Endothelial cell of umbilical vein (primary cell): ENCODE measurements around the gene NCAPG2. TPM values are rescaled to one million over a fixed set of nuclear protein-coding genes. Genes with fewer than 3 reads are reported as not detected.

Experiments
- BruUV-seq: library from RNA; stranded (reverse); fragments of 400-500 nt; replicated peaks from 2 replicates; lab custom pipeline; 2021; lab: Mats Ljungman, UMichigan
- CTCF ChIA-PET: fragments of 300-600, 350-600 bp; sonication (Branson Sonifier 250); formaldehyde crosslinking; loops from one replicate; lab custom pipeline; 2021; ENCODE audit warnings: antibody characterized with exemption, inconsistent platforms; lab: Charles Lee
- POLR2A ChIA-PET: fragments of 300-600, 350-600 bp; sonication (Branson Sonifier 250); formaldehyde crosslinking; loops from one replicate; lab custom pipeline; 2021; ENCODE audit warnings: antibody characterized with exemption, inconsistent platforms; lab: Charles Lee
- DNase-seq: peaks from one replicate; pipeline ENCODE4 v3.0.0-alpha.2; 2011; ENCODE audit warnings: low read depth, low spot score
- FAIRE-seq: peaks from 2 replicates; lab custom pipeline; 2011; peaks lifted over from hg19 to GRCh38; lab: Jason Lieb, UNC
- H2AFZ ChIP-seq: 2 replicates; pipeline ENCODE4 v1.6.0; 2012; ENCODE audit warnings: low read depth, low read length, control low read depth, inconsistent platforms
- H3K27ac ChIP-seq: 2 replicates; pipeline ENCODE4 v1.5.1; 2011; ENCODE audit warnings: low read depth, mild to moderate bottlenecking, control low read depth, low read length, moderate library complexity; ENCODE audit not compliant: insufficient read depth
- H3K27me3 ChIP-seq, 2 experiments: 2 replicates each; pipeline versions ENCODE4 v1.6.0 to v1.6.1; 2011; ENCODE audit warnings: low read length in 2 of 2, mixed read lengths in 1 of 2; ENCODE audit not compliant: control insufficient read depth in 2 of 2, insufficient read depth in 2 of 2
- H3K36me3 ChIP-seq, 2 experiments: 2 replicates in 1 of 2; 3 replicates in 1 of 2; pipeline ENCODE4 v1.5.1; 2011; ENCODE audit warnings: low read length in 2 of 2, mild to moderate bottlenecking in 1 of 2, moderate library complexity in 1 of 2; ENCODE audit not compliant: control insufficient read depth in 2 of 2, insufficient read depth in 2 of 2; ENCODE audit errors: extremely low read depth in 1 of 2
- H3K4me1 ChIP-seq: 3 replicates; pipeline ENCODE4 v1.5.1; 2011; ENCODE audit warnings: mild to moderate bottlenecking, low read length; ENCODE audit not compliant: control insufficient read depth, insufficient read depth; ENCODE audit errors: extremely low read depth
- H3K4me2 ChIP-seq: 2 replicates; pipeline ENCODE4 v1.6.1; 2011; ENCODE audit warnings: low read length, control low read depth, mixed read lengths; ENCODE audit not compliant: insufficient read depth
- H3K4me3 ChIP-seq, 3 experiments: fragments of 200-600 bp in 1 of 3; sonication (generic), shearing (Covaris generic) in 1 of 3; replicated peaks in 1 of 3; 2 replicates each; pipeline ENCODE4 v1.5.1; 2011 to 2016; ENCODE audit warnings: control low read depth in 3 of 3, low read length in 3 of 3, mild to moderate bottlenecking in 2 of 3, inconsistent platforms in 1 of 3, low read depth in 1 of 3, moderate library complexity in 1 of 3; ENCODE audit not compliant: insufficient read depth in 1 of 3
- H3K79me2 ChIP-seq: 2 replicates; pipeline ENCODE4 v1.6.0; 2012; ENCODE audit warnings: low read length, inconsistent platforms; ENCODE audit not compliant: control insufficient read depth, insufficient read depth
- H3K9ac ChIP-seq: replicated peaks from 2 replicates; pipeline ENCODE3; 2011; ENCODE audit warnings: low read length, control low read depth; ENCODE audit not compliant: insufficient read depth; ENCODE audit errors: extremely low read depth
- H3K9me1 ChIP-seq: replicated peaks from 3 replicates; pipeline ENCODE4 v1.6.0; 2011; ENCODE audit warnings: mild to moderate bottlenecking, low read length; ENCODE audit not compliant: control insufficient read depth, insufficient read depth; ENCODE audit errors: extremely low read depth
- H3K9me3 ChIP-seq: replicated peaks from 2 replicates; pipeline ENCODE4 v1.5.1; 2012; ENCODE audit warnings: low read length, inconsistent platforms; ENCODE audit not compliant: control insufficient read depth, insufficient read depth
- H4K20me1 ChIP-seq: replicated peaks from 2 replicates; pipeline ENCODE3; 2011; ENCODE audit warnings: mild to moderate bottlenecking, low read length; ENCODE audit not compliant: control insufficient read depth, insufficient read depth; ENCODE audit errors: extremely low read depth
- EZH2 ChIP-seq: IDR thresholded peaks from 2 replicates; pipeline ENCODE4 v1.6.1; 2012; ENCODE audit warnings: borderline replicate concordance, low read depth, mild to moderate bottlenecking, moderate library complexity, low read length, inconsistent platforms; ENCODE audit not compliant: severe bottlenecking
- FOS ChIP-seq: IDR thresholded peaks from 2 replicates; pipeline ENCODE4 v1.6.1; 2011; ENCODE audit warnings: mild to moderate bottlenecking, low read length, moderate library complexity, borderline replicate concordance; ENCODE audit not compliant: insufficient read depth
- GATA2 ChIP-seq: IDR thresholded peaks from 2 replicates; pipeline ENCODE4 v1.7.0; 2011; ENCODE audit warnings: low read depth, mild to moderate bottlenecking, moderate library complexity, mixed read lengths, low read length; ENCODE audit not compliant: insufficient read length, insufficient read depth
- JUN ChIP-seq: IDR thresholded peaks from 2 replicates; pipeline ENCODE4 v1.6.1; 2011; ENCODE audit warnings: borderline replicate concordance, low read depth; ENCODE audit not compliant: insufficient read length, insufficient read depth
- MYC ChIP-seq: IDR thresholded peaks from one replicate; pipeline ENCODE4 v1.6.1; 2011; ENCODE audit warnings: mild to moderate bottlenecking, low read depth, low read length
- POLR2A ChIP-seq: IDR thresholded peaks from 2 replicates; pipeline ENCODE4 v1.6.1; 2012; ENCODE audit warnings: low read depth, mild to moderate bottlenecking, control low read depth, low read length
- POLR2AphosphoS5 ChIP-seq: IDR thresholded peaks from 2 replicates; pipeline ENCODE4 v1.6.1; 2012; ENCODE audit warnings: low read depth, mild to moderate bottlenecking, control low read depth, low read length, moderate library complexity; ENCODE audit not compliant: insufficient read depth
- dilution Hi-C: fragments of 300-500 bp; cut with MboI; formaldehyde crosslinking; loops from one replicate; pipeline ENCODE4 v1.15.0; 2019; ENCODE audit warnings: low sequenced_read_pairs; ENCODE audit not compliant: extremely low pct_ligation_motif_present
- intact Hi-C: fragments of 100-400 bp; cut with micrococcal nuclease; formaldehyde crosslinking; loops from one replicate; pipeline ENCODE4 v1.10.0; 2022
- polyA plus RNA-seq, 4 experiments: library from polyadenylated mRNA; depleted of rRNA in 3 of 4; stranded (reverse) in 3 of 4; unstranded in 1 of 4; fragments of >200 nt; gene quantifications; 2 replicates each; pipeline versions ENCODE4 v1.2.1 to v1.2.3, GENCODE V29; 2011 to 2012; ENCODE audit warnings: missing spikeins in 1 of 4
- total RNA-seq: library from RNA; stranded (reverse); gene quantifications from 2 replicates; pipeline ENCODE4 v1.2.3, GENCODE V29; 2021
- TF ChIP-seq, protein P1 (sequence below), 2 donors: IDR thresholded peaks; 1 replicate in 1 of 2; 2 replicates in 1 of 2; pipeline ENCODE4 v1.5.1; 2011; ENCODE audit warnings: low read length in 2 of 2, mild to moderate bottlenecking in 2 of 2, moderate library complexity in 2 of 2, control low read depth in 1 of 2, inconsistent platforms in 1 of 2, low read depth in 1 of 2; ENCODE audit not compliant: insufficient read depth in 1 of 2; ENCODE audit errors: extremely low read depth in 1 of 2
- TF ChIP-seq, protein P2 (sequence below): IDR thresholded peaks from 2 replicates; pipeline ENCODE4 v1.6.1; 2011; ENCODE audit not compliant: insufficient read depth, insufficient read length

The NCAPG2 gene
- total and polyA plus RNA-seq, 2 donors (not counting 3 experiments of a cell fraction or from before 2014, with no cell fraction given): 19.2 to 62.3 TPM

DNA sequence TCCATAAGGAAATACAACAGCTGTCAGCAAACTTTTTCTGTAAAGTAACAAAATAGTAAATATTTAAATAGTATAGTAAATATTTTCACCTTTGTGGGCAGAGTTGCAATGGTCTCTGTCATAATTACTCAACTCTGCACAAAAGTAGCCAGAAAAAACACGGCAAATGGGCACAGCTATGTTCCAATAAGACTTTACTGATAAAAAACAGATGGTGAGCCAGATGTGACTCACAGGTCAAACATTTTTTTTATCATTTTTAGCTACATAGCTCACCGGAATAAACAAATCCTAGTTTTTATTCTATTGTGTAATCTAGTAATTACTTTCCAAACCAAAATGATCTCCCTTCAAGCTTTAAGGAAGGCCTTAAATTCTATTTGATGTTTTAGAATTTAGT is 55.3 kb downstream of the NCAPG2 start:
- H3K27me3 ChIP-seq: no peaks in the 10 kb centered on the region
- H3K36me3 ChIP-seq: peaks cover 11 to 13% of the 10 kb centered on the region in 2 experiments
- H3K79me2 ChIP-seq: peaks cover 13% of the 10 kb centered on the region
- peak; percentile 77 for DNase-seq
- H3K4me2 ChIP-seq: peak overlapping the region; percentile 63
- no peaks in the 10 kb centered on the region for H3K9me1 ChIP-seq
- no peaks in the 10 kb centered on the region for H4K20me1 ChIP-seq
- peak; percentile 94 for FAIRE-seq
- dilution Hi-C loops (no loop called here), intact Hi-C loops (loop anchor here (5.0 kb wide), 1 partner anchor 1217 kb away; no protein-coding TSS in a partner anchor)
- no peak overlapping the region for H3K4me3 ChIP-seq
- ChIA-PET CTCF (interaction anchor here (0.6 to 1.8 kb wide), 4 partner anchors 15 to 328 kb away, joined by 3 to 7 read pairs (median 3); partner anchors contain the start of gene NCAPG2), POLR2A (no interaction called here)
- H3K9ac ChIP-seq: peak overlapping the region; percentile 37
- no TSS peak for BruUV-seq
- H3K9me3 ChIP-seq: no peaks in the 10 kb centered on the region
- TF ChIP-seq, protein P1, sequence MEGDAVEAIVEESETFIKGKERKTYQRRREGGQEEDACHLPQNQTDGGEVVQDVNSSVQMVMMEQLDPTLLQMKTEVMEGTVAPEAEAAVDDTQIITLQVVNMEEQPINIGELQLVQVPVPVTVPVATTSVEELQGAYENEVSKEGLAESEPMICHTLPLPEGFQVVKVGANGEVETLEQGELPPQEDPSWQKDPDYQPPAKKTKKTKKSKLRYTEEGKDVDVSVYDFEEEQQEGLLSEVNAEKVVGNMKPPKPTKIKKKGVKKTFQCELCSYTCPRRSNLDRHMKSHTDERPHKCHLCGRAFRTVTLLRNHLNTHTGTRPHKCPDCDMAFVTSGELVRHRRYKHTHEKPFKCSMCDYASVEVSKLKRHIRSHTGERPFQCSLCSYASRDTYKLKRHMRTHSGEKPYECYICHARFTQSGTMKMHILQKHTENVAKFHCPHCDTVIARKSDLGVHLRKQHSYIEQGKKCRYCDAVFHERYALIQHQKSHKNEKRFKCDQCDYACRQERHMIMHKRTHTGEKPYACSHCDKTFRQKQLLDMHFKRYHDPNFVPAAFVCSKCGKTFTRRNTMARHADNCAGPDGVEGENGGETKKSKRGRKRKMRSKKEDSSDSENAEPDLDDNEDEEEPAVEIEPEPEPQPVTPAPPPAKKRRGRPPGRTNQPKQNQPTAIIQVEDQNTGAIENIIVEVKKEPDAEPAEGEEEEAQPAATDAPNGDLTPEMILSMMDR (IDR thresholded peaks at IDR 0.05; ENCODE audit: extremely low read depth in 1 of 2, insufficient read depth in 1 of 2, low read depth in 1 of 2, low read length in 2 of 2): no peak
- TF ChIP-seq FOS: peak; percentile 85
- TF ChIP-seq JUN: peak; percentile 87
- TF ChIP-seq MYC: no peak
- TF ChIP-seq, protein P2, sequence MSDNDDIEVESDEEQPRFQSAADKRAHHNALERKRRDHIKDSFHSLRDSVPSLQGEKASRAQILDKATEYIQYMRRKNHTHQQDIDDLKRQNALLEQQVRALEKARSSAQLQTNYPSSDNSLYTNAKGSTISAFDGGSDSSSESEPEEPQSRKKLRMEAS: no peak
- no peak for TF ChIP-seq POLR2A
- peak; percentile 42 for TF ChIP-seq POLR2AphosphoS5
- TF ChIP-seq GATA2: peak; percentile 71
- TF ChIP-seq EZH2: no peak
- peaks cover 16% of the 10 kb centered on the region for H3K4me1 ChIP-seq
- peak overlapping the region; percentile 62 for H3K27ac ChIP-seq
- no peak overlapping the region for H2AFZ ChIP-seq
